Left ventricle myocardium inferior (tissue), 1 donor: ENCODE data around the gene CCDC60. TPM values are rescaled to one million over a fixed set of nuclear protein-coding genes. Genes with fewer than 3 reads are reported as not detected.

ENCODE experiments used
- DNase-seq: peaks from one replicate; pipeline ENCODE4 v3.0.0-alpha.2; 2020
- H3K27ac ChIP-seq: fragments of 200-600 bp; replicated peaks from 2 replicates; pipeline ENCODE4 v1.8.0; 2021
- H3K27me3 ChIP-seq: fragments of 200-600 bp; 2 replicates; pipeline ENCODE4 v1.8.0; 2021; ENCODE audit warnings: low read depth
- H3K36me3 ChIP-seq: fragments of 200-600 bp; 2 replicates; pipeline ENCODE4 v1.8.0; 2021
- H3K4me1 ChIP-seq: fragments of 200-600 bp; 2 replicates; pipeline ENCODE4 v1.8.0; 2021
- H3K4me3 ChIP-seq: fragments of 200-600 bp; 2 replicates; pipeline ENCODE4 v1.8.0; 2021; ENCODE audit warnings: mild to moderate bottlenecking, moderate library complexity
- H3K9me3 ChIP-seq: fragments of 200-600 bp; replicated peaks from 2 replicates; pipeline ENCODE4 v1.8.0; 2021
- CTCF ChIP-seq: fragments of 200-600 bp; IDR thresholded peaks from 2 replicates; pipeline ENCODE4 v1.8.0; 2021; ENCODE audit warnings: antibody characterized with exemption, mild to moderate bottlenecking, borderline replicate concordance
- intact Hi-C: fragments of 100-400 bp; cut with micrococcal nuclease; formaldehyde crosslinking; loops from one replicate; pipeline ENCODE4 v1.11.0; 2022
- total RNA-seq: library from RNA; stranded (reverse); fragmentation: NEBNext Ultra II Directional; extraction: Animal tissue kit (Norgen Biotek cat#: 25700); gene quantifications from one replicate; pipeline ENCODE4 v1.2.1, GENCODE V29; 2021
- donor health status: DM: no; HTN: yes; CAD: no; lungs with severe emphysema.

The CCDC60 gene
- total RNA-seq, 1 donor from 2014 or later = not detected

- Histone ChIP-seq H3K4me1 (no peaks in the 10 kb centered on the region), H3K27ac (no peak overlapping the region), H3K36me3 (no peaks in the 10 kb centered on the region), H3K9me3 (peaks cover 8% of the 10 kb centered on the region), H3K27me3 (no peaks in the 10 kb centered on the region), H3K4me3 (no peak overlapping the region)
- no peak for TF ChIP-seq CTCF
- no peak for DNase-seq
- intact Hi-C loops = no loop called here
Observed at GRCh38 chr12:119397540-119397939, 63.0 kb downstream of the CCDC60 start.

- Histone ChIP-seq H3K27ac (no peak overlapping the region), H3K4me1 (no peaks in the 10 kb centered on the region), H3K9me3 (peaks cover 8% of the 10 kb centered on the region), H3K36me3 (no peaks in the 10 kb centered on the region), H3K27me3 (no peaks in the 10 kb centered on the region), H3K4me3 (no peak overlapping the region)
- intact Hi-C loops = no loop called here
- DNase-seq = no peak
- TF ChIP-seq CTCF = no peak
Observed at GRCh38 chr12:119398190-119398589, 63.7 kb downstream of the CCDC60 start.

- intact Hi-C loops = no loop called here
- H3K9me3 ChIP-seq = peaks cover 8% of the 10 kb centered on the region
- TF ChIP-seq CTCF = no peak
- no peaks in the 10 kb centered on the region for H3K4me1 ChIP-seq
- no peak overlapping the region for H3K27ac ChIP-seq
- no peaks in the 10 kb centered on the region for H3K27me3 ChIP-seq
- H3K36me3 ChIP-seq = no peaks in the 10 kb centered on the region
- no peak for DNase-seq
- H3K4me3 ChIP-seq = no peak overlapping the region
Observed at GRCh38 chr12:119399301-119399700, 64.8 kb downstream of the CCDC60 start.

- intact Hi-C loops = loop anchor here (5.0 kb wide), 1 partner anchor 294 kb away; no protein-coding TSS in a partner anchor
- H3K27me3 ChIP-seq = no peaks in the 10 kb centered on the region
- H3K4me1 ChIP-seq = peaks cover 19% of the 10 kb centered on the region
- no peaks in the 10 kb centered on the region for H3K36me3 ChIP-seq
- H3K4me3 ChIP-seq = no peak overlapping the region
- H3K9me3 ChIP-seq = no peaks in the 10 kb centered on the region
- peak overlapping the region; percentile 45 for H3K27ac ChIP-seq
- no peak for TF ChIP-seq CTCF
- DNase-seq = no peak
Observed at GRCh38 chr12:119406308-119406707, 71.8 kb downstream of the CCDC60 start.

GRCh38 chr12:119406811-119407210 is 72.3 kb downstream of the CCDC60 start:
- no peak for DNase-seq
- intact Hi-C loops = loop anchor here (5.0 kb wide), 1 partner anchor 295 kb away; no protein-coding TSS in a partner anchor
- no peaks in the 10 kb centered on the region for H3K36me3 ChIP-seq
- TF ChIP-seq CTCF = no peak
- H3K4me1 ChIP-seq = peaks cover 23% of the 10 kb centered on the region
- peak overlapping the region; percentile 45 for H3K27ac ChIP-seq
- H3K4me3 ChIP-seq = no peak overlapping the region
- no peaks in the 10 kb centered on the region for H3K9me3 ChIP-seq
- no peaks in the 10 kb centered on the region for H3K27me3 ChIP-seq

- TF ChIP-seq CTCF = no peak
- Histone ChIP-seq H3K27me3 (no peaks in the 10 kb centered on the region), H3K36me3 (no peaks in the 10 kb centered on the region), H3K9me3 (no peaks in the 10 kb centered on the region), H3K4me3 (no peak overlapping the region), H3K27ac (no peak overlapping the region), H3K4me1 (peaks cover 34% of the 10 kb centered on the region)
- intact Hi-C loops = loop anchor here (5.0 kb wide), 1 partner anchor 297 kb away; no protein-coding TSS in a partner anchor
- no peak for DNase-seq
Observed at GRCh38 chr12:119409043-119409442, 74.5 kb downstream of the CCDC60 start.
